SU-DHL-6 (cell line): ENCODE results near the gene MAF.

Experiments
- CTCF ChIP-seq: fragments of 200-600 bp; sonication (generic); IDR thresholded peaks from one replicate; pipeline ENCODE4 v1.5.1; 2017; ENCODE audit warnings: antibody characterized with exemption, mild to moderate bottlenecking, low read length, moderate library complexity; ENCODE audit not compliant: insufficient read depth, poor library complexity, severe bottlenecking
- EZH2phosphoT487 ChIP-seq: fragments of 200-600 bp; sonication (generic), shearing (Covaris generic); conservative IDR thresholded peaks from 2 replicates; pipeline ENCODE4 v1.6.1; 2018; ENCODE audit warnings: mild to moderate bottlenecking, antibody characterized with exemption, low read length, moderate library complexity, mixed read lengths

DNA sequence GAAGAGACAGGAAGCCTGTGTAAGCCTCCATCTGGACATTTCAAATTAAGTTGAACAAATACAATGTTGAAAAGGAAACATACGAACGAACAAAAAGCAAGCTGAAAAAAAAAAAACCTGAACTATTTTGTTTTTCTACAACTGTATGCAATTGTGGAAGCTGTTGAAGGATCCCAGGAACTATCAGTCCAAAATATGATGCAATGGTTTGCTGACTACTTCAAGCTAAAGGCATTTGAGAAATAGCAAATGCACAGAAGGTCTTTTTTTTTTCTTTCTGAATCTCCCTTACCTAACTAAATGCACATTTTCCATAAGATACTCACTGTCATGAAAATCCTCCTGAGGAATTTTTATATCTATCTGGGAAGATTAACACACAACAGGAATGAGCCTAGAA, 40.2 kb downstream of the MAF start:
- TF ChIP-seq CTCF (no peak), EZH2phosphoT487 (no peak)
